ENCODE results near the gene KRT77. TPM values are rescaled to one million over a fixed set of nuclear protein-coding genes. Genes with fewer than 3 reads are reported as not detected.

The KRT77 gene
- total and polyA plus RNA-seq, 2 experiments from 2014 or later, result not detected

GRCh38 chr12:52666471-52666870, 36.9 kb downstream of the KRT77 start:
- H3K4me1 ChIP-seq (ENCODE audit: insufficient read depth), result no peaks in the 10 kb centered on the region
- Mint-ChIP-seq H3K36me3 (ENCODE audit: low read depth) (no peaks in the 10 kb centered on the region), H3K9me3 (no peaks in the 10 kb centered on the region), H3K27me3 (ENCODE audit: insufficient read depth, low read depth, poor library complexity) (no peaks in the 10 kb centered on the region), H3K4me1 (no peaks in the 10 kb centered on the region), H3K27ac (no peak overlapping the region), H3K4me3 (no peak overlapping the region)
- no peak overlapping the region for H3K4me3 ChIP-seq
- H3K36me3 ChIP-seq (ENCODE audit: insufficient read depth), result no peaks in the 10 kb centered on the region
- no peaks in the 10 kb centered on the region for H3K79me2 ChIP-seq (replicated peaks; ENCODE audit: insufficient read depth)
- no peak overlapping the region for H3K4me2 ChIP-seq
- no peaks in the 10 kb centered on the region for H4K20me1 ChIP-seq (replicated peaks; ENCODE audit: insufficient read depth)
- no peak for TF ChIP-seq POLR2AphosphoS5 (IDR thresholded peaks at IDR 0.05; ENCODE audit: low read depth)
- TF ChIP-seq ZNF114 (CRISPR knock-in tag; IDR thresholded peaks at IDR 0.05), result no peak
- no peak for TF ChIP-seq JUNB (IDR thresholded peaks at IDR 0.05; ENCODE audit: unreplicated experiment)
- no peak for TF ChIP-seq CREB1 (CRISPR knock-in tag; IDR thresholded peaks at IDR 0.05; ENCODE audit: low read depth)
- TF ChIP-seq REST (IDR thresholded peaks at IDR 0.05; ENCODE audit: unreplicated experiment), result no peak
- TF ChIP-seq ZNF331 (CRISPR knock-in tag; IDR thresholded peaks at IDR 0.05; ENCODE audit: low read depth), result no peak
- no peak for TF ChIP-seq NANOG (IDR thresholded peaks at IDR 0.05; ENCODE audit: borderline replicate concordance)
- no peak for TF ChIP-seq ZNF462 (CRISPR knock-in tag; IDR thresholded peaks at IDR 0.05)
- TF ChIP-seq ETS1 (IDR thresholded peaks at IDR 0.05), result no peak
- TF ChIP-seq STAT1 (IDR thresholded peaks at IDR 0.05; ENCODE audit: unreplicated experiment), result no peak
- no peak for TF ChIP-seq EZH2 (IDR thresholded peaks at IDR 0.05; ENCODE audit: low read depth, unreplicated experiment)
- no peak for TF ChIP-seq EZH2phosphoT487 (IDR thresholded peaks at IDR 0.05; ENCODE audit: unreplicated experiment)
- no peak for TF ChIP-seq CTCF (conservative IDR thresholded peaks at IDR 0.05; ENCODE audit: low read depth in 2 of 2)
- H3K9me2 ChIP-seq (ENCODE audit: insufficient read depth), result no peaks in the 10 kb centered on the region
- H3K27me3 ChIP-seq (ENCODE audit: insufficient read depth), result no peaks in the 10 kb centered on the region
- H3K27ac ChIP-seq (ENCODE audit: low read depth), result no peak overlapping the region
- no peak overlapping the region for H2AFZ ChIP-seq
- H3F3A ChIP-seq (replicated peaks; ENCODE audit: low read depth), result no peaks in the 10 kb centered on the region
- no peak for ATAC-seq
- DNase-seq (ENCODE audit: low spot score), result no peak

Data from GM23338 (cell line).